GM10248 (cell line): ENCODE data around the gene OR5A2.

ENCODE experiments used
- CTCF ChIA-PET: fragments of 300-600 bp; sonication (Branson Sonifier 250); formaldehyde crosslinking; extraction: SDS; loops from one replicate; lab custom pipeline; 2021; ENCODE audit warnings: antibody characterized with exemption; lab: Yijun Ruan, JAX
- POLR2A ChIA-PET: fragments of 350-650 bp; sonication (Branson Sonifier 250); formaldehyde crosslinking; extraction: SDS; loops from one replicate; lab custom pipeline; 2020; ENCODE audit warnings: antibody characterized with exemption; lab: Yijun Ruan, JAX
- DNase-seq: peaks from one replicate; pipeline ENCODE4 v3.0.0; 2012; ENCODE audit errors: extremely low spot score
- TF ChIP-seq, protein P1 (sequence below): IDR thresholded peaks from 2 replicates; pipeline ENCODE4 v1.5.1; 2012; ENCODE audit warnings: mild to moderate bottlenecking, low read depth; ENCODE audit errors: extremely low read depth, missing control alignments, control extremely low read depth

Gene OR5A2, protein sequence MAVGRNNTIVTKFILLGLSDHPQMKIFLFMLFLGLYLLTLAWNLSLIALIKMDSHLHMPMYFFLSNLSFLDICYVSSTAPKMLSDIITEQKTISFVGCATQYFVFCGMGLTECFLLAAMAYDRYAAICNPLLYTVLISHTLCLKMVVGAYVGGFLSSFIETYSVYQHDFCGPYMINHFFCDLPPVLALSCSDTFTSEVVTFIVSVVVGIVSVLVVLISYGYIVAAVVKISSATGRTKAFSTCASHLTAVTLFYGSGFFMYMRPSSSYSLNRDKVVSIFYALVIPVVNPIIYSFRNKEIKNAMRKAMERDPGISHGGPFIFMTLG

DNA sequence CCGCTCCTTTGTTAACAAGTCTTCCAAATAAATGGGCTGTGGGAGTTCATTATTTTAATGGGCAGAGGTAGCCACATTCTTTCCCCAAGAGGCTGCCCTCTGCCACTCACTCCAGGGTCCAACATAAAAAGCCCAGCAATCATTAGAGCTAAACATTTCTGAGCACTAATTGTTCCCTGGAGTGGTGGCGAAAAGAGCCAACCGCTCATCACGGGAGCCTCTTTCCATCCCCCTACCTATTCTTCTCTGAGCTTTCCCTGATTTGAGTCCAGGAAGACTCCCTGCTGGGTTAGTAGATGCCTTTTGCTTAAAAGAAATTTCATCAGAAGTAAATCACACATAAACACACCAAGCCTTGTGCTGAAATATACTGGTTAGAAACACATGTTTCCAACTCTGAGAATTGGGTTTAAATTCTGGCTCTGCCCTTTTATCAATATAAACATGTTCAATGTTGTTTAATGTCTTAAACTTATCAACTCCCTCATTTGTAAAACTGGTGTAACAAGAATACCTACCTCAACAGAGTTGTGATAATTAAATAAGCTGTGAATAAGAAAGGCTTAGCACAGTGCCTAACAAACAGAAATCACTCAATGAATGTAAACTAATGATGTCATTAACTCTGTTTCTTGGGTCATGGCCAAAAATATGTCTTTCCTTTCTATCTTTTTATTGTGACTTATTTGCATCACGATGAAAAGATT lies at the start of gene OR5A2:
Gene OR5A2, minus strand, starts transcription at position 53 of the 707 bp plus-strand sequence. CDS start 3,460 bp downstream, outside the sequence.
- POLR2A ChIA-PET = no interaction called here
- TF ChIP-seq, protein P1, sequence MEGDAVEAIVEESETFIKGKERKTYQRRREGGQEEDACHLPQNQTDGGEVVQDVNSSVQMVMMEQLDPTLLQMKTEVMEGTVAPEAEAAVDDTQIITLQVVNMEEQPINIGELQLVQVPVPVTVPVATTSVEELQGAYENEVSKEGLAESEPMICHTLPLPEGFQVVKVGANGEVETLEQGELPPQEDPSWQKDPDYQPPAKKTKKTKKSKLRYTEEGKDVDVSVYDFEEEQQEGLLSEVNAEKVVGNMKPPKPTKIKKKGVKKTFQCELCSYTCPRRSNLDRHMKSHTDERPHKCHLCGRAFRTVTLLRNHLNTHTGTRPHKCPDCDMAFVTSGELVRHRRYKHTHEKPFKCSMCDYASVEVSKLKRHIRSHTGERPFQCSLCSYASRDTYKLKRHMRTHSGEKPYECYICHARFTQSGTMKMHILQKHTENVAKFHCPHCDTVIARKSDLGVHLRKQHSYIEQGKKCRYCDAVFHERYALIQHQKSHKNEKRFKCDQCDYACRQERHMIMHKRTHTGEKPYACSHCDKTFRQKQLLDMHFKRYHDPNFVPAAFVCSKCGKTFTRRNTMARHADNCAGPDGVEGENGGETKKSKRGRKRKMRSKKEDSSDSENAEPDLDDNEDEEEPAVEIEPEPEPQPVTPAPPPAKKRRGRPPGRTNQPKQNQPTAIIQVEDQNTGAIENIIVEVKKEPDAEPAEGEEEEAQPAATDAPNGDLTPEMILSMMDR = no peak
- DNase-seq = no peak
- CTCF ChIA-PET = interaction anchor here (0.9 to 1.3 kb wide), 3 partner anchors 10 to 268 kb away, joined by 3 to 6 read pairs (median 6); partner anchors contain the start of gene DTX4

DNA sequence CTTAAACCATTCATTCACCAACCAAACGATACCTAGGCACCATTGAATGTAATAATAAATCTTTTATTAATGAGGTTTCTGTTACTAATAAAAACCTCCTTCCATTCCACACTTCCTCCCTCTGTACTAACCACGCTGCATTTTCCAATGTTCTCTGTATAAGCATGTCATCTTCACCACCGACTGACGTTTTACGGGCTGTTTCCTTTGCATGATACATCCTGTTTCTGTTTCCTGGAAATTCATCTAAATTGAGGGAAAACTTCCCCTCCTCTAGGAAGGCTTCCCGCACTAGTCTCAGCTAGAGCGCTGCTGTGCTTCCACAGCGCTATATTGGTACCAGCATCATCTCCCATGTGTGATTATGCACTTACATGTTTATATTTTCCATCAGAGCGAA lies 49.0 kb upstream of the OR5A2 start:
- no peak for DNase-seq
- TF ChIP-seq, protein P1 = no peak
- ChIA-PET CTCF (no interaction called here), POLR2A (no interaction called here)

DNA sequence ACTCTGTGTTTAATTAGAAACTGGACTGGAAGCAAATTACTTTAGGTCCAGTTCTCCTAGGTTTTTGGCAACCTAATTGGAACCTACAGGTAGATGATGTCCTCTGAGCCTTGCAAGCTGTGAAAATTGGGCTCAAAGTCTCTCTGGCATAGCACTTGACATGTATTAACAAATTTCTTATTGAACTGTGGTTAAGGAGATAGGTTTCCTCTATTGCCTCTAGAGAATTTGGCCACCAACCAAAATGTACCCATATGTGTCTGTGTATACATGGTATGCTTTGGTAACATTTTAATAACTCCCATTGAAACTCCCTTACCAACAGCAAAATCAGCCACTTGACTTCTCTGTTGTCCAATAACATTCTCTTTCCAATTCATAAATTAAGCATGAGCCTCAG lies 46.8 kb upstream of the OR5A2 start, which contains the start of gene OR4D10:
Gene OR4D10, plus strand, starts transcription at position 301 of the 400 bp plus-strand sequence. CDS start 4,115 bp downstream, outside the sequence.
- POLR2A ChIA-PET = no interaction called here
- TF ChIP-seq, protein P1 = no peak
- CTCF ChIA-PET = no interaction called here
- DNase-seq = no peak

DNA sequence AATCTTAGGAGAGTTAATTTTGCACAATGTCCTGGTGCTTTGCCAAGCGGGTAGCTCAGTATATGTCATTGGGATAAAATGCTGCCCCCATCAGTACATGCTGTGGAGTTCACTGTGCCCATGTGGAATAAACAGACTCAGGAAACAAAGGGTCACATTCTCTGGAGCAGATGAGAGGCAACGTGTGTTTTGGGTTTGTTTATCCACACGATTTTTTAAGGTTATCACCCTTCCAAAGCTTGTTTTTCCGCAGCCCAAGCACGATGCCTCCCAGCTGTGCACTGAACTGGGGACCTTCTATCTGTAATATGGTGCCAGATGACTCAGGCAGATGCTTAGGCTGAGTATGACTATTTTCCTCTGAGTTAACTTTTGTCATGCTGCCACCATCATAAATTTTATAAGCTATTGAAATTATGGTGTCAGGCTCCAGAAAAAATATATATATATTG lies 37.0 kb upstream of the OR5A2 start:
- DNase-seq = no peak
- POLR2A ChIA-PET = no interaction called here
- CTCF ChIA-PET = no interaction called here
- TF ChIP-seq, protein P1 = no peak

DNA sequence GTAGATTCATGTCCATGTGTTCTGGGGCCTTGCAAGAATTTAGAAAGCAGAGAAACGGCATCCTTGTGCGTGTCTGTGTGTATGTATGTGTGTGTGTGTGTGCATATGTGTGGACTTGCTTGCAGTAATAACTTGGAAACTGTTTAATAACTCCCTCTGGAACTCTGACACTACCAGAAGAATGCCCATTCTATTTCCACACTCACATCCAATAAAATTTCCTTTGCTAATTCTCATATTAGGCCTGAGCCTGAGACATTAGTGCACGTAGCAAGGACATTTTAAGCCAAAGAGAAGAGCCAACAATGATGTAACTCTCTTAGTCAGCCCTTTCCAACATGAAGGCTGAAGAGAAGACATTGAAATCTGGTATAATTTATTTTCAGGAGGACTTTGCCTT lies 33.7 kb upstream of the OR5A2 start:
- ChIA-PET CTCF (no interaction called here), POLR2A (no interaction called here)
- TF ChIP-seq, protein P1 = no peak
- no peak for DNase-seq

DNA sequence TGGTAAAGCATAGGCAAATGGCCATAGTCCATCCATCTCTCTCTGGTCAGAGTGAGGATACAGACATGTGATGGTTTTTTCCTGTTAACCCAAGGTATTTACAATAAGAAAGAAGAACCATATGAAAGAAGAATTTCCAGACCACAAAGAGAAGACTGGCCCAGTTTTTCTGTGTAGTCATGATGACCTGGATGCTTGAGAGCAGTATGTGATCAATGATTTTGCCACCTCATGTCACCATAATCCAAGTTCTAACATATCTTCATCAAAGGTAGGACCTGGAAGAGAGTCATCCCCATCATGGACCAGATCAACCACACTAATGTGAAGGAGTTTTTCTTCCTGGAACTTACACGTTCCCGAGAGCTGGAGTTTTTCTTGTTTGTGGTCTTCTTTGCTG lies 30.4 kb upstream of the OR5A2 start, which contains the start of gene OR4D6:
Gene OR4D6, plus strand, starts transcription at position 301 of the 400 bp plus-strand sequence. Its CDS starts 0 bp downstream, at position 301.
- POLR2A ChIA-PET = no interaction called here
- TF ChIP-seq, protein P1 = no peak
- CTCF ChIA-PET = no interaction called here
- DNase-seq = no peak
